OCI-LY7 (cell line): ENCODE data around the gene TNK1. TPM values are rescaled to one million over a fixed set of nuclear protein-coding genes. Genes with fewer than 3 reads are reported as not detected.

Experiments
- BruUV-seq: library from RNA; stranded (reverse); fragments of 400-500 nt; replicated peaks from 2 replicates; lab custom pipeline; 2021; lab: Mats Ljungman, UMichigan
- CTCF ChIA-PET: fragments of 300-600 bp; sonication (Branson Sonifier 250); formaldehyde crosslinking; loops from one replicate; lab custom pipeline; 2022; ENCODE audit warnings: antibody characterized with exemption; ENCODE audit not compliant: unreplicated experiment; lab: Charles Lee
- POLR2A ChIA-PET: fragments of 300-600 bp; sonication (Branson Sonifier 250); formaldehyde crosslinking; loops from one replicate; lab custom pipeline; 2022; ENCODE audit warnings: antibody characterized with exemption; lab: Charles Lee
- DNase-seq: peaks from one replicate; pipeline ENCODE4 v3.0.0-alpha.2; 2015; ENCODE audit warnings: low spot score
- H2AFZ ChIP-seq: fragments of 200-600 bp; sonication (generic), shearing (Covaris generic); 2 replicates; pipeline ENCODE4 v1.6.1; 2014; ENCODE audit warnings: mild to moderate bottlenecking, antibody characterized with exemption, low read length, moderate library complexity
- H3K27ac ChIP-seq: fragments of 200-600 bp; sonication (generic); 2 replicates; pipeline ENCODE4 v1.5.1; 2014; ENCODE audit warnings: mixed run types, low read depth, mild to moderate bottlenecking, moderate library complexity, low read length, inconsistent platforms; ENCODE audit not compliant: poor library complexity, severe bottlenecking
- H3K36me3 ChIP-seq: fragments of 200-600 bp; sonication (generic); 2 replicates; pipeline ENCODE4 v1.6.1; 2014; ENCODE audit warnings: mild to moderate bottlenecking, antibody characterized with exemption, low read length, moderate library complexity, mixed read lengths; ENCODE audit not compliant: insufficient read depth
- H3K4me1 ChIP-seq: fragments of 200-600 bp; sonication (generic); 2 replicates; pipeline ENCODE4 v1.5.1; 2014; ENCODE audit warnings: mild to moderate bottlenecking, low read length; ENCODE audit not compliant: insufficient read depth, poor library complexity, severe bottlenecking
- H3K4me2 ChIP-seq: fragments of 200-600 bp; sonication (generic); 2 replicates; pipeline ENCODE4 v1.6.1; 2014; ENCODE audit warnings: mild to moderate bottlenecking, low read length
- H3K4me3 ChIP-seq: fragments of 200-600 bp; sonication (generic); 2 replicates; pipeline ENCODE4 v1.5.1; 2014; ENCODE audit warnings: mild to moderate bottlenecking, low read depth, low read length; ENCODE audit not compliant: poor library complexity, severe bottlenecking
- H3K79me2 ChIP-seq: fragments of 200-600 bp; sonication (generic); 2 replicates; pipeline ENCODE4 v1.6.1; 2016; ENCODE audit warnings: low read depth, mild to moderate bottlenecking, low read length, moderate library complexity, mixed read lengths; ENCODE audit not compliant: insufficient read depth
- H3K9me2 ChIP-seq: fragments of 200-600 bp; sonication (generic); 2 replicates; pipeline ENCODE4 v1.6.1; 2016; ENCODE audit warnings: mild to moderate bottlenecking, low read length, mixed read lengths; ENCODE audit not compliant: insufficient read depth
- H3K9me3 ChIP-seq: fragments of 200-600 bp; sonication (generic); 2 replicates; pipeline ENCODE4 v1.6.1; 2014; ENCODE audit warnings: mild to moderate bottlenecking, mixed run types, low read length, mixed read lengths
- H4K20me1 ChIP-seq: fragments of 200-600 bp; sonication (generic); 2 replicates; pipeline ENCODE4 v1.6.1; 2014; ENCODE audit warnings: mild to moderate bottlenecking, antibody characterized with exemption, low read length, moderate library complexity, mixed read lengths; ENCODE audit not compliant: insufficient read depth
- EZH2phosphoT487 ChIP-seq: fragments of 200-600 bp; sonication (generic); IDR thresholded peaks from 2 replicates; pipeline ENCODE4 v1.6.1; 2018; ENCODE audit warnings: low read depth, borderline replicate concordance, mild to moderate bottlenecking, mixed run types, antibody characterized with exemption, low read length, moderate library complexity, mixed read lengths
- intact Hi-C: fragments of 100-400 bp; cut with micrococcal nuclease; formaldehyde crosslinking; loops from one replicate; pipeline ENCODE4 v1.10.0; 2022; ENCODE audit not compliant: unreplicated experiment
- total RNA-seq, 2 experiments: library from RNA; depleted of rRNA in 1 of 2; stranded (reverse); fragments of >200 nt in 1 of 2; shearing (Covaris generic) in 1 of 2; gene quantifications; 2 replicates each; pipeline ENCODE4 v1.2.3, GENCODE V29; 2014 to 2022
- TF ChIP-seq, protein P1 (sequence below): fragments of 200-600 bp; sonication (generic); conservative IDR thresholded peaks from 2 replicates; pipeline ENCODE4 v1.5.1; 2014; ENCODE audit warnings: mild to moderate bottlenecking, antibody characterized with exemption, low read length, moderate library complexity, mixed read lengths

Gene TNK1
- total RNA-seq, 2 experiments from 2014 or later, result 5.0 to 6.4 TPM

GRCh38 chr17:7425316-7425715, 44.4 kb downstream of the TNK1 start, which contains the start of gene SPEM2:
Gene SPEM2 (plus strand): TSS chr17:7425616. CDS start chr17:7425689, 73 bp downstream.
- intact Hi-C loops, result no loop called here
- no TSS peak for BruUV-seq
- H3K27ac ChIP-seq, result no peak within 1 kb of the TSS
- H3K4me1 ChIP-seq, result no peaks in the 10 kb centered on the region
- CTCF ChIA-PET, result interaction anchor here (0.6 kb wide), 1 partner anchor 110 kb away, joined by 4 read pairs; no protein-coding TSS in a partner anchor
- no peak within 1 kb of the TSS for H2AFZ ChIP-seq
- no peaks in the 10 kb centered on the region for H3K36me3 ChIP-seq
- no peaks in the 10 kb centered on the region for H3K9me3 ChIP-seq
- H3K4me3 ChIP-seq, result no peak within 1 kb of the TSS
- no peaks in the 10 kb centered on the region for H4K20me1 ChIP-seq
- POLR2A ChIA-PET, result no interaction called here
- no peak for DNase-seq
- H3K79me2 ChIP-seq, result no peaks in the 10 kb centered on the region
- H3K9me2 ChIP-seq, result no peaks in the 10 kb centered on the region
- H3K4me2 ChIP-seq, result no peak within 1 kb of the TSS
- no peak for TF ChIP-seq EZH2phosphoT487
- TF ChIP-seq, protein P1, sequence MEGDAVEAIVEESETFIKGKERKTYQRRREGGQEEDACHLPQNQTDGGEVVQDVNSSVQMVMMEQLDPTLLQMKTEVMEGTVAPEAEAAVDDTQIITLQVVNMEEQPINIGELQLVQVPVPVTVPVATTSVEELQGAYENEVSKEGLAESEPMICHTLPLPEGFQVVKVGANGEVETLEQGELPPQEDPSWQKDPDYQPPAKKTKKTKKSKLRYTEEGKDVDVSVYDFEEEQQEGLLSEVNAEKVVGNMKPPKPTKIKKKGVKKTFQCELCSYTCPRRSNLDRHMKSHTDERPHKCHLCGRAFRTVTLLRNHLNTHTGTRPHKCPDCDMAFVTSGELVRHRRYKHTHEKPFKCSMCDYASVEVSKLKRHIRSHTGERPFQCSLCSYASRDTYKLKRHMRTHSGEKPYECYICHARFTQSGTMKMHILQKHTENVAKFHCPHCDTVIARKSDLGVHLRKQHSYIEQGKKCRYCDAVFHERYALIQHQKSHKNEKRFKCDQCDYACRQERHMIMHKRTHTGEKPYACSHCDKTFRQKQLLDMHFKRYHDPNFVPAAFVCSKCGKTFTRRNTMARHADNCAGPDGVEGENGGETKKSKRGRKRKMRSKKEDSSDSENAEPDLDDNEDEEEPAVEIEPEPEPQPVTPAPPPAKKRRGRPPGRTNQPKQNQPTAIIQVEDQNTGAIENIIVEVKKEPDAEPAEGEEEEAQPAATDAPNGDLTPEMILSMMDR, result no peak

- intact Hi-C loops, result no loop called here
These were observed 44.9 kb downstream of the TNK1 start for GRCh38 chr17:7425756-7426155.

More at GRCh38 chr17:7425756-7426155, 44.9 kb downstream of the TNK1 start:
- Histone ChIP-seq H3K4me2 (no peak overlapping the region), H2AFZ (no peak overlapping the region), H3K9me3 (no peaks in the 10 kb centered on the region), H3K4me1 (no peaks in the 10 kb centered on the region), H3K36me3 (no peaks in the 10 kb centered on the region), H3K9me2 (no peaks in the 10 kb centered on the region), H3K4me3 (no peak overlapping the region), H3K79me2 (no peaks in the 10 kb centered on the region), H3K27ac (no peak overlapping the region), H4K20me1 (no peaks in the 10 kb centered on the region)
- CTCF ChIA-PET, result no interaction called here
- no TSS peak for BruUV-seq
- POLR2A ChIA-PET, result no interaction called here
- no peak for TF ChIP-seq EZH2phosphoT487
- TF ChIP-seq, protein P1, result no peak
- DNase-seq, result no peak
